ENCODE measurements around the gene MED1. TPM values are rescaled to one million over a fixed set of nuclear protein-coding genes. Genes with fewer than 3 reads are reported as not detected.

Gene MED1
- polyA plus RNA-seq, 1 donor (not counting 4 experiments of a cell fraction or from before 2014, with no cell fraction given), result 31.1 TPM

DNA sequence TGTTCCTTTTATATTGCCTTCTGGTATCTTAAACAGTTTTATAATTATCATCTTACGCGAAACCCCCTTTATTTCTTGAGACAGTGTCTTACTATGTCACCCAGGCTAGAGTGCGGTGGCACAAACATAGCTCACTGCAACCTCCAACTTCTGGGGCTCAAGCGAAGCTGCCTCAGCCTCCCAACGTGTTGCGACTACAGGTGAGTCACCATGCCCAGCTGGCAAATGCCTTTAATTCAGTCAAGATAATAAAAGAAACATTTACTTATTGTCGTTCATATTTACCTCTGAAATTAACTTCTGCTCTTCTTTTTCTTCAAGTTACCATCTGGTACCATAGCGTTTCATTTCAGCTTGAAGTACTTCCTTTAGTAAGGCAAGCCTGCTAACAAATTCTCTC is 93.6 kb downstream of the MED1 start:
- no peak overlapping the region for H2AFZ ChIP-seq (ENCODE audit: control insufficient read depth, low read length)
- H3K9ac ChIP-seq (ENCODE audit: control insufficient read depth, extremely low read depth, insufficient read depth, low read length), result no peak overlapping the region
- no peak for DNase-seq (ENCODE audit: low read depth, low spot score)
- no peak overlapping the region for H3K27ac ChIP-seq (ENCODE audit: control insufficient read depth, insufficient read depth, low read length)
- TF ChIP-seq EZH2 (IDR thresholded peaks at IDR 0.05; ENCODE audit: low read length), result no peak
- no peak for TF ChIP-seq CTCF (optimal IDR thresholded peaks at IDR 0.05 in 1 of 3, IDR thresholded peaks at IDR 0.05 in 1 of 3, conservative IDR thresholded peaks at IDR 0.05 in 1 of 3; ENCODE audit: extremely low read depth in 1 of 3, insufficient read depth in 2 of 3, low read length in 3 of 3)
- no peaks in the 10 kb centered on the region for H3K9me1 ChIP-seq (ENCODE audit: control insufficient read depth, extremely low read depth, insufficient read depth, low read length)
- no peak overlapping the region for H3K4me3 ChIP-seq (ENCODE audit: control insufficient read depth in 2 of 3, extremely low read depth in 1 of 3, insufficient read depth in 2 of 3, low read depth in 1 of 3, low read length in 3 of 3)
- no peaks in the 10 kb centered on the region for H3K27me3 ChIP-seq (ENCODE audit: control insufficient read depth, extremely low read depth, insufficient read depth, low read length)
- no peak overlapping the region for H3K4me2 ChIP-seq (ENCODE audit: control insufficient read depth, extremely low read depth, insufficient read depth, low read depth, low read length)
- no peaks in the 10 kb centered on the region for H3K9me3 ChIP-seq (ENCODE audit: control insufficient read depth, low read depth, low read length)
- dilution Hi-C loops (cut with MboI; ENCODE audit: extremely low pct_ligation_motif_present, low sequenced_read_pairs), result no loop called here
- no peaks in the 10 kb centered on the region for H3K36me3 ChIP-seq (ENCODE audit: control insufficient read depth in 2 of 2, extremely low read depth in 1 of 2, insufficient read depth in 2 of 2, low read length in 2 of 2)
- no peak for FAIRE-seq
- no peaks in the 10 kb centered on the region for H3K79me2 ChIP-seq (ENCODE audit: control insufficient read depth, insufficient read depth, low read length)
- H3K4me1 ChIP-seq (ENCODE audit: control insufficient read depth, extremely low read depth, insufficient read depth, low read length), result no peaks in the 10 kb centered on the region
- H4K20me1 ChIP-seq (ENCODE audit: control insufficient read depth, extremely low read depth, insufficient read depth, low read length), result no peaks in the 10 kb centered on the region

Other genes with a start within 250 kb of the MED1 start
- not detected in 3 replicates for gene STAC2, start 225.3 kb downstream of the MED1 start, polyA plus RNA-seq
- gene FBXL20, start 49.6 kb downstream of the MED1 start, polyA plus RNA-seq, result 3.5 to 5.8 TPM (median 4.9 TPM) in 3 replicates
- gene CDK12, start 10.2 kb upstream of the MED1 start, polyA plus RNA-seq, result 25.7 to 26.6 TPM (median 26.2 TPM) in 3 replicates
- gene NEUROD2, start 156.7 kb upstream of the MED1 start, polyA plus RNA-seq, result not detected in 3 replicates
- 0.14 to 0.35 TPM (median 0.18 TPM) in 3 replicates for gene PPP1R1B, start 175.7 kb upstream of the MED1 start, polyA plus RNA-seq
- 29.0 to 39.6 TPM (median 33.9 TPM) in 3 replicates for gene STARD3, start 185.9 kb upstream of the MED1 start, polyA plus RNA-seq
- gene TCAP, start 214.1 kb upstream of the MED1 start, polyA plus RNA-seq, result 0.06 to 0.26 TPM (median 0.20 TPM) in 3 replicates
- not detected in 3 replicates for gene PNMT, start 217.2 kb upstream of the MED1 start, polyA plus RNA-seq
- 4.8 to 10.8 TPM (median 5.6 TPM) in 3 replicates for gene PGAP3, start 236.8 kb upstream of the MED1 start, polyA plus RNA-seq
- gene ERBB2, start 248.8 kb upstream of the MED1 start, polyA plus RNA-seq, result 21.4 to 35.8 TPM (median 26.9 TPM) in 3 replicates